Thoracic aorta (tissue), 2 donors: ENCODE data around the gene TYW1. TPM values are rescaled to one million over a fixed set of nuclear protein-coding genes. Genes with fewer than 3 reads are reported as not detected.
"Not testable (repeated sequence)": the region's sequence is repeated elsewhere in the genome, so short reads cannot be mapped to it uniquely, and the experiment has no call there.

ENCODE experiments used
- ATAC-seq: fragments of 150-250 bp; one replicate; pipeline ENCODE4 v1.8.0; 2017; ENCODE audit warnings: low read depth; ENCODE audit not compliant: insufficient number of reproducible peaks, low FRiP score
- DNase-seq: peaks from one replicate; pipeline ENCODE4 v3.0.0-alpha.2; 2020; ENCODE audit warnings: low spot score
- H3K27ac ChIP-seq, 2 donors: fragments of 200-600 bp; sonication (generic); 1 replicate in 1 of 2; 2 replicates in 1 of 2; pipeline ENCODE4 v1.5.1; 2016; ENCODE audit warnings: mild to moderate bottlenecking in 2 of 2, moderate library complexity in 2 of 2
- H3K27me3 ChIP-seq: fragments of 200-600 bp; sonication (generic); replicated peaks from 2 replicates; pipeline ENCODE4 v1.6.0; 2016; ENCODE audit warnings: mild to moderate bottlenecking; ENCODE audit not compliant: insufficient read depth
- H3K36me3 ChIP-seq: fragments of 200-600 bp; sonication (generic); one replicate; pipeline ENCODE4 v1.5.1; 2016
- H3K4me1 ChIP-seq, 2 donors: fragments of 200-600 bp; sonication (generic); 1 replicate in 1 of 2; 2 replicates in 1 of 2; pipeline versions ENCODE4 v1.5.1 to v1.6.0; 2016; ENCODE audit warnings: low read depth in 2 of 2, mild to moderate bottlenecking in 1 of 2; ENCODE audit not compliant: control insufficient read depth in 1 of 2
- H3K4me3 ChIP-seq: fragments of 200-600 bp; sonication (generic); 2 replicates; pipeline ENCODE4 v1.5.1; 2016; ENCODE audit warnings: mild to moderate bottlenecking
- H3K9me3 ChIP-seq: fragments of 200-600 bp; sonication (generic); 2 replicates; pipeline ENCODE4 v1.5.1; 2016
- total RNA-seq, 2 donors: library from RNA; depleted of rRNA; stranded (reverse); fragments of >200 nt; gene quantifications; one replicate each; pipeline versions ENCODE4 v1.1.0 to v1.2.3, GENCODE V29; 2016

The TYW1 gene
- total RNA-seq, 2 donors from 2014 or later, result 64.3 to 91.0 TPM

GRCh38 chr7:67178915-67179688 lies 182.5 kb downstream of the TYW1 start:
- not testable (repeated sequence) for DNase-seq, H3K27ac ChIP-seq, ATAC-seq, H3K27me3 ChIP-seq, H3K4me3 ChIP-seq, H3K36me3 ChIP-seq, H3K4me1 ChIP-seq, H3K9me3 ChIP-seq

- DNase-seq, H3K9me3 ChIP-seq, H3K36me3 ChIP-seq, H3K27ac ChIP-seq, H3K27me3 ChIP-seq, H3K4me1 ChIP-seq, H3K4me3 ChIP-seq, ATAC-seq: not testable (repeated sequence)
Measured at GRCh38 chr7:67182956-67183750, 186.5 kb downstream of the TYW1 start.

- H3K4me1 ChIP-seq, H3K4me3 ChIP-seq, H3K27me3 ChIP-seq, DNase-seq, H3K9me3 ChIP-seq, H3K27ac ChIP-seq, ATAC-seq, H3K36me3 ChIP-seq: not testable (repeated sequence)
Measured at GRCh38 chr7:67184912-67185659, 188.5 kb downstream of the TYW1 start.

- not testable (repeated sequence) for H3K9me3 ChIP-seq, H3K27ac ChIP-seq, H3K36me3 ChIP-seq, ATAC-seq, DNase-seq, H3K4me1 ChIP-seq, H3K27me3 ChIP-seq, H3K4me3 ChIP-seq
Measured at GRCh38 chr7:67185660-67186129, 189.1 kb downstream of the TYW1 start.

- not testable (repeated sequence) for H3K9me3 ChIP-seq, H3K36me3 ChIP-seq, DNase-seq, H3K4me3 ChIP-seq, H3K27ac ChIP-seq, H3K4me1 ChIP-seq, H3K27me3 ChIP-seq, ATAC-seq
Measured at GRCh38 chr7:67189160-67189559, 192.5 kb downstream of the TYW1 start.

GRCh38 chr7:67189801-67190465 lies 193.3 kb downstream of the TYW1 start:
- H3K9me3 ChIP-seq, ATAC-seq, H3K27me3 ChIP-seq, H3K4me1 ChIP-seq, DNase-seq, H3K27ac ChIP-seq, H3K4me3 ChIP-seq, H3K36me3 ChIP-seq: not testable (repeated sequence)

- H3K9me3 ChIP-seq, H3K4me3 ChIP-seq, H3K36me3 ChIP-seq, DNase-seq, ATAC-seq, H3K4me1 ChIP-seq, H3K27me3 ChIP-seq, H3K27ac ChIP-seq: not testable (repeated sequence)
Measured at GRCh38 chr7:67191002-67191720, 194.5 kb downstream of the TYW1 start.

- H3K27ac ChIP-seq, H3K4me3 ChIP-seq, H3K36me3 ChIP-seq: not testable (repeated sequence)
Measured at GRCh38 chr7:67192123-67192702, 195.6 kb downstream of the TYW1 start.

GRCh38 chr7:67192889-67193613 lies 196.4 kb downstream of the TYW1 start:
- not testable (repeated sequence) for H3K27me3 ChIP-seq, DNase-seq, H3K4me1 ChIP-seq, H3K9me3 ChIP-seq, H3K36me3 ChIP-seq, H3K27ac ChIP-seq, ATAC-seq, H3K4me3 ChIP-seq

More at GRCh38 chr7:67192123-67192702, 195.6 kb downstream of the TYW1 start:
- not testable (repeated sequence) for H3K4me1 ChIP-seq, H3K9me3 ChIP-seq, H3K27me3 ChIP-seq, DNase-seq, ATAC-seq

- not testable (repeated sequence) for H3K4me1 ChIP-seq, H3K9me3 ChIP-seq, H3K4me3 ChIP-seq, ATAC-seq, H3K27ac ChIP-seq, H3K36me3 ChIP-seq, H3K27me3 ChIP-seq, DNase-seq
Measured at GRCh38 chr7:67196176-67196575, 199.5 kb downstream of the TYW1 start.
